Raji (cell line): Measurements from ENCODE around the gene RAB35.

ENCODE experiments used
- POLR2A ChIP-seq: IDR thresholded peaks from 2 replicates; pipeline ENCODE4 v1.6.1; 2011; ENCODE audit warnings: low read depth, low read length, control low read depth; ENCODE audit not compliant: insufficient read depth

Gene RAB35

DNA sequence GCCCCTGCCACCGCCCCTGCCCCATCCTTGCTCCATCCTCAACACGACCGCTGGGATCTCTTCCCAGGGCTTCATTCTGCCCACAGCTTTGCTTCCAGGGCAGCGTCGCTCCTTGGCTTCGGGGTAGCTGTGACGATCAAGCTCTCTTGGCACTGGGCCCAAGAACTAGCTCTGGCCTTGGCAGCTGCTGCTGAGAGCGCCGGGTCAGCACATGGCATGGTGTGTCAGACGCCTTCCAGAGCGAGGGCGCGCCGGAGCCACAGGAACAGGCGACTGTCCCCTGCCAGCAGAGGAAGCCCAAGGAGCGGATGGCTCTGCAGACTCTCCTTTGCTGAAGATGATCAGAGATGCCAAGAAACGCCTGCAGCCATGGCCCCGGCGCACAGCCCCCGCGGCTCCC is 15.9 kb downstream of the RAB35 start:
- no peak for TF ChIP-seq POLR2A

- no peak for TF ChIP-seq POLR2A
These were observed 16.8 kb downstream of the RAB35 start for GRCh38 chr12:120099738-120100137.

GRCh38 chr12:120098756-120099470 is 17.6 kb downstream of the RAB35 start:
- no peak for TF ChIP-seq POLR2A

DNA sequence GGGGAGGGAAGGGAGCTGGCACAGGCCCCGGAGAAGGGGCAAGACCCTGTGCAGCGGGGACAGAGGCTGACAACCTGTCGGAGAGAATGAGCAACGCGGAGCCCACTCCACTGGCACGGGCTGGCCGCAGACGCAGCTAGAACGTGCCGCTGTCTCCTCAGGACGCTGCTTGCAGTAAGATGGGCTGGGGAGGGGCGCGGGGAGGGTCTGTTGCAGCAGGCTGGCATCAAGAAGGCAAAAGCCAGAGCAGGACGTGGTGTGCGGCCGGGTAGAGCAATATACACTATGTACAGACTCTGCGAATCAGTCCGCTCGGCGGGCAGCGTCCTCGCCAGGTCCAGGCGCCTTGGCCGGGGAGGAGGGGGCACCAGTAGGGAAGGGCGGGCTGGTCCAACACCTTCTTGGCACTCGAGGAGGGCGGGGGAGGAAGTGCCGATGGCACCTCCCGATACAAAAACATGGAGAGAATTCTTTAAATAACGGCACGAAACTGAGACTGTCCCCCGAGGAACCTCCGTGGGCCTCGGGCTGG is 19.8 kb downstream of the RAB35 start:
- TF ChIP-seq POLR2A = no peak

GRCh38 chr12:120095736-120096135 is 20.8 kb downstream of the RAB35 start:
- TF ChIP-seq POLR2A = no peak

DNA sequence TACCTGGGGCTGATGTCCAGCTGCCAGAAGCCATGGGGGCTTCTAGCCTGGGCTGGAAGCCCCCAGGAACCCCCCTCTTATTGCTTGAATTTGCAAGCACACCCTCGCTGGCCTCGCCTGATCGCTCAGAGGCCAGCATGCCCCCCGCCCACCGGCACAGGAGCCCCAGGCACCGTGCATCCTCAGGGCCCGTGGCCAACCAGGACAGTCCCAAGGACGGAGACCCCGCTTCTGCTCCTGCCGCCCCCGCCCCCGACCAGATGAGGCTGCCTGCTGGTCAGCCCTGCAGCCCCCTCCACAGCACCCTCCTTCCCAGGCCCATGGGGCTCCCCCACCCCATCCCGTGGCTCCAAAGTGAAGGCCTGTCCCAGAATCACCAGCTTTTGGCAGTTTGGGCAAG is 21.2 kb downstream of the RAB35 start:
- no peak for TF ChIP-seq POLR2A

DNA sequence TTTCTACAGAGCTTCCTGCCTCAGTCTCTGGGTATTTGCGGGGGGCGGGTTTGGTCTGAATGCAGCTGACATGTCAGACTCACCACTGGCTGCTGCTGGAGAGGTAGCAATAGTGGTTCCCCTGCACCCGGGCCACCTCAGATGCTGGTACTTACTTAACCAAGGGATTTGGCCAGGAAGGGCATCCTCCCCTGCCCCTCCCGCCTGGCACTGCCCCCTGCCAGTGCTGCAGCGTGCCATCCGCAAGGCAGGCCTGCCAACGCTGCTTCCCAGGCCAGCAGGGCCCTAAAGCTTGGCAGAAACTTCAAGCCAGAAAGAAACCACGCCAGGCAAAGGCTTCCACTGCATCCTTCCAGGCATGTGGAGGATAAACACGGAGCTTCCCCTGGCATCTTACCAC is 22.1 kb downstream of the RAB35 start:
- TF ChIP-seq POLR2A = no peak

DNA sequence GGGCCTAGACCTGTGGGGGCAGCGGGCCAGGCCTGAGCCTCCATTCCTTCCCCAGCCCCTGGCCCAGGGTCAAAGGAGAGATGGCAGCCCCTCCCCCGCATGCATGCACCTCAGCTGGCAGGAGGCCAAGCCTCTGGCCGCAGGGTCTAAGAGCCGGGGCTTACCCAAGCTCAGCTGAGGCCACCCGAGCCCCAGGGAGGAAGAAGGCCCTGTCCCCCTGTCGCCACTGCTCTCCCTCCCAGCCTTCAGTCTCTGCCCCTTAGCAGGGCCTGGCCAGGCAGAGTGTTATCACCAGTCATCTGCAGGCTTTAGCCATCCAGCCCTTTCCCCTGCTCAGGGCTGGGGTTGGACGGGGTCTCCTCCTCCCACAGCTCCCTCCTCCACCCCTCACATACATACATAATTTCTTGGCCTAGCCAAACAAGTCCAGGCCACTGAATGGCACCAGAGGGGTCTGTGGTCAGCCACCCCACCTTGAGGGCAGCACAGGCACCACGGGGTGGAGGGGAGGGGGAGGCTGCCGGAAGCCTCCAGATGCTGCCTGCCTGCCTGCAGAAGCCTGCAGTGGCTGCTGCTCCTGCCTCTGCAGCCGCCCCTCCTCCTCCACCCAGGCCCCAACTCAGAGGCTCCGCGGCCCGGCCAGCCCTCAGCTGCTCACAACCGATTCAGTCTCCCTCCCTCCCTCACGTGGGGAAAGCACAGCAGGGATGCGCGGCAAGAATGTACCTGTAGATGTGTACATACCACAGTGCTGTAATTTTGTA is 22.8 kb downstream of the RAB35 start:
- TF ChIP-seq POLR2A = no peak

GRCh38 chr12:120093336-120093591 is 23.3 kb downstream of the RAB35 start:
- no peak for TF ChIP-seq POLR2A

- TF ChIP-seq POLR2A = no peak
These were observed 23.8 kb downstream of the RAB35 start for GRCh38 chr12:120092551-120093335.

GRCh38 chr12:120091371-120092090 is 25.0 kb downstream of the RAB35 start:
- TF ChIP-seq POLR2A = no peak

GRCh38 chr12:120090626-120091295 is 25.8 kb downstream of the RAB35 start:
- no peak for TF ChIP-seq POLR2A

GRCh38 chr12:120090206-120090605 is 26.3 kb downstream of the RAB35 start:
- TF ChIP-seq POLR2A = no peak

DNA sequence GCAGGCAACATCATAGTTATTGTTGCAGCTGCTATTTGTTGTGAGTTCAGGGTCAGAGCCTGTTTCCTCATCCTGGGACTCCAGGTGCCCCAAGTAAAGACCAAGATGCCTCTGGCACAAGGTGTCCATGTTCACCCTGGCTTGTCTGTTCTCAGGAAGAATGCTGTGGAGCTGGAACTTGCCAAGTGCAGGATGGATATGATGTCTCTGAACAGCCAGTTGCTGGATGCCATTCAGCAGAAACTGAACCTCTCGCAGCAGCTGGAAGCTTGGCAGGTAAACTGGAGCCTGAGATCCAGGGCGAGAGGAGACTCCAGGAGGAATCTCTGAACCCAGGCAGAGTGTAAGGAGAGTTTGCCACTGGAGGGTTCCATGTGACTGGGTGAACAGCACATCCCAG is 26.8 kb downstream of the RAB35 start:
- no peak for TF ChIP-seq POLR2A

GRCh38 chr12:120089105-120089504 is 27.4 kb downstream of the RAB35 start:
- no peak for TF ChIP-seq POLR2A
